H9 (cell line): Measurements from ENCODE around the gene RNPS1. TPM values are rescaled to one million over a fixed set of nuclear protein-coding genes. Genes with fewer than 3 reads are reported as not detected.

Source experiments
- DNase-seq: peaks from one replicate; pipeline ENCODE4 v3.0.0-alpha.2; 2017
- H2AFZ ChIP-seq: one replicate; pipeline ENCODE4 v1.6.1; 2013; ENCODE audit warnings: mild to moderate bottlenecking, low read length, control low read depth, moderate library complexity
- H2AK5ac ChIP-seq: 2 replicates; pipeline ENCODE4 v1.6.1; 2013; ENCODE audit warnings: low read length, control low read depth, mixed read lengths; ENCODE audit not compliant: insufficient read length
- H2BK120ac ChIP-seq: one replicate; pipeline ENCODE4 v1.6.1; 2013; ENCODE audit warnings: low read depth, mild to moderate bottlenecking, low read length, control low read depth, inconsistent platforms; ENCODE audit not compliant: poor library complexity, severe bottlenecking
- H2BK12ac ChIP-seq: 2 replicates; pipeline ENCODE4 v1.6.1; 2013; ENCODE audit warnings: low read length, control low read depth, mixed read lengths, low read depth; ENCODE audit not compliant: insufficient read length
- H2BK15ac ChIP-seq: 2 replicates; pipeline ENCODE4 v1.6.1; 2013; ENCODE audit warnings: low read depth, low read length, control low read depth
- H2BK20ac ChIP-seq: one replicate; pipeline ENCODE4 v1.6.1; 2013; ENCODE audit warnings: low read depth, mild to moderate bottlenecking, low read length, control low read depth, inconsistent platforms; ENCODE audit not compliant: poor library complexity, severe bottlenecking
- H2BK5ac ChIP-seq: 2 replicates; pipeline ENCODE4 v1.6.1; 2013; ENCODE audit warnings: low read length, control low read depth, mixed read lengths; ENCODE audit not compliant: insufficient read length
- H3K14ac ChIP-seq: 2 replicates; pipeline ENCODE4 v1.6.1; 2013; ENCODE audit warnings: low read length, control low read depth; ENCODE audit not compliant: insufficient read depth
- H3K18ac ChIP-seq: 2 replicates; pipeline ENCODE4 v1.6.1; 2013; ENCODE audit warnings: low read depth, mild to moderate bottlenecking, mixed read lengths, low read length, control low read depth; ENCODE audit not compliant: insufficient read length
- H3K23ac ChIP-seq: 2 replicates; pipeline ENCODE4 v1.6.1; 2013; ENCODE audit warnings: low read length, control low read depth, mixed read lengths, low read depth; ENCODE audit not compliant: insufficient read length
- H3K23me2 ChIP-seq: 2 replicates; pipeline ENCODE4 v1.6.1; 2013; ENCODE audit warnings: low read depth, mild to moderate bottlenecking, mixed read lengths, low read length, control low read depth; ENCODE audit not compliant: insufficient read length, poor library complexity, severe bottlenecking
- H3K27ac ChIP-seq: 2 replicates; pipeline ENCODE4 v1.5.1; 2013; ENCODE audit warnings: low read length, control low read depth, mixed read lengths, low read depth; ENCODE audit not compliant: insufficient read length
- H3K27me3 ChIP-seq: 2 replicates; pipeline ENCODE4 v1.6.1; 2013; ENCODE audit warnings: low read length, control low read depth, inconsistent platforms; ENCODE audit not compliant: insufficient read depth
- H3K4ac ChIP-seq: 2 replicates; pipeline ENCODE4 v1.6.1; 2013; ENCODE audit warnings: low read depth, mild to moderate bottlenecking, control low read depth, inconsistent platforms, low read length, moderate library complexity
- H3K4me1 ChIP-seq: 2 replicates; pipeline ENCODE4 v1.6.1; 2013; ENCODE audit warnings: low read length, control low read depth, inconsistent platforms; ENCODE audit not compliant: insufficient read depth
- H3K4me2 ChIP-seq: 2 replicates; pipeline ENCODE4 v1.6.1; 2013; ENCODE audit warnings: low read length, control low read depth, mixed read lengths; ENCODE audit not compliant: insufficient read length, insufficient read depth
- H3K56ac ChIP-seq: 2 replicates; pipeline ENCODE4 v1.6.1; 2013; ENCODE audit warnings: low read depth, mild to moderate bottlenecking, mixed read lengths, low read length, control low read depth; ENCODE audit not compliant: insufficient read length
- H3K79me1 ChIP-seq: 2 replicates; pipeline ENCODE4 v1.6.1; 2013; ENCODE audit warnings: low read depth, mild to moderate bottlenecking, moderate library complexity, low read length, control low read depth, inconsistent platforms; ENCODE audit not compliant: insufficient read depth, poor library complexity, severe bottlenecking
- H3K79me2 ChIP-seq: 2 replicates; pipeline ENCODE4 v1.6.1; 2013; ENCODE audit warnings: low read length, control low read depth, inconsistent platforms; ENCODE audit not compliant: insufficient read depth
- H3K9ac ChIP-seq: 2 replicates; pipeline ENCODE4 v1.6.1; 2013; ENCODE audit warnings: low read length, control low read depth, mixed read lengths; ENCODE audit not compliant: insufficient read length; ENCODE audit errors: extremely low read depth
- H3K9me3 ChIP-seq: one replicate; pipeline ENCODE4 v1.6.1; 2013; ENCODE audit warnings: low read depth, low read length, inconsistent platforms; ENCODE audit not compliant: control insufficient read depth
- H3T11ph ChIP-seq: one replicate; pipeline ENCODE4 v1.6.1; 2013; ENCODE audit warnings: mild to moderate bottlenecking, low read length, control low read depth, inconsistent platforms
- H4K20me1 ChIP-seq: one replicate; pipeline ENCODE4 v1.6.1; 2013; ENCODE audit not compliant: control insufficient read depth, insufficient read length, insufficient read depth
- H4K5ac ChIP-seq: 2 replicates; pipeline ENCODE4 v1.6.1; 2013; ENCODE audit warnings: low read depth, mild to moderate bottlenecking, mixed read lengths, low read length, control low read depth; ENCODE audit not compliant: insufficient read length
- H4K8ac ChIP-seq: replicated peaks from 2 replicates; pipeline ENCODE4 v1.6.1; 2013; ENCODE audit warnings: low read length, control low read depth, mixed read lengths, low read depth; ENCODE audit not compliant: insufficient read length
- H4K91ac ChIP-seq: 2 replicates; pipeline ENCODE4 v1.6.1; 2013; ENCODE audit warnings: low read depth, mild to moderate bottlenecking, moderate library complexity, mixed read lengths, low read length, control low read depth; ENCODE audit not compliant: insufficient read length
- H3K27ac Mint-ChIP-seq, 3 experiments: 2 replicates in 2 of 3; 3 replicates in 1 of 3; pipeline ENCODE4 v1.8.0; 2020 to 2021; ENCODE audit warnings: mixed read lengths in 3 of 3, mild to moderate bottlenecking in 1 of 3, moderate library complexity in 1 of 3
- H3K27me3 Mint-ChIP-seq: 2 replicates; pipeline ENCODE4 v1.8.0; 2021; ENCODE audit warnings: low read depth, mild to moderate bottlenecking, moderate library complexity, mixed read lengths
- H3K36me3 Mint-ChIP-seq, 3 experiments: 2 replicates in 2 of 3; 3 replicates in 1 of 3; pipeline ENCODE4 v1.8.0; 2020 to 2021; ENCODE audit warnings: low read depth in 3 of 3, mixed read lengths in 3 of 3; ENCODE audit not compliant: insufficient read depth in 1 of 3
- H3K4me1 Mint-ChIP-seq, 2 experiments: 2 replicates each; pipeline ENCODE4 v1.8.0; 2020; ENCODE audit warnings: mixed read lengths in 2 of 2
- H3K4me3 Mint-ChIP-seq, 2 experiments: 2 replicates in 1 of 2; 3 replicates in 1 of 2; pipeline ENCODE4 v1.8.0; 2020 to 2021; ENCODE audit warnings: mild to moderate bottlenecking in 2 of 2, mixed read lengths in 2 of 2, moderate library complexity in 1 of 2
- H3K9me3 Mint-ChIP-seq, 2 experiments: 2 replicates in 1 of 2; 3 replicates in 1 of 2; pipeline ENCODE4 v1.8.0; 2020; ENCODE audit warnings: mild to moderate bottlenecking in 2 of 2, mixed read lengths in 2 of 2, moderate library complexity in 1 of 2
- WGBS: extraction: QIAGEN DNeasy Blood & Tissue Kit; methylation state at CpG from one replicate; pipeline ENCODE4 v1.1.7; 2013; ENCODE audit warnings: missing lambda C conversion rate, low lambda C conversion rate, mixed read lengths; ENCODE audit not compliant: insufficient read length; ENCODE audit errors: extremely low coverage; 5-methylcytosine and 5-hydroxymethylcytosine counted together
- total RNA-seq: library from RNA; stranded (reverse); gene quantifications from 2 replicates; pipeline ENCODE4 v1.2.1, GENCODE V29; 2021
- TF ChIP-seq, protein P1 (sequence below): fragments of 200-600 bp; sonication (generic); conservative IDR thresholded peaks from 3 replicates; pipeline ENCODE4 v1.8.0; 2021; ENCODE audit warnings: antibody characterized with exemption, mild to moderate bottlenecking

The RNPS1 gene
- total RNA-seq, 1 experiment from 2014 or later, result 384 TPM

DNA sequence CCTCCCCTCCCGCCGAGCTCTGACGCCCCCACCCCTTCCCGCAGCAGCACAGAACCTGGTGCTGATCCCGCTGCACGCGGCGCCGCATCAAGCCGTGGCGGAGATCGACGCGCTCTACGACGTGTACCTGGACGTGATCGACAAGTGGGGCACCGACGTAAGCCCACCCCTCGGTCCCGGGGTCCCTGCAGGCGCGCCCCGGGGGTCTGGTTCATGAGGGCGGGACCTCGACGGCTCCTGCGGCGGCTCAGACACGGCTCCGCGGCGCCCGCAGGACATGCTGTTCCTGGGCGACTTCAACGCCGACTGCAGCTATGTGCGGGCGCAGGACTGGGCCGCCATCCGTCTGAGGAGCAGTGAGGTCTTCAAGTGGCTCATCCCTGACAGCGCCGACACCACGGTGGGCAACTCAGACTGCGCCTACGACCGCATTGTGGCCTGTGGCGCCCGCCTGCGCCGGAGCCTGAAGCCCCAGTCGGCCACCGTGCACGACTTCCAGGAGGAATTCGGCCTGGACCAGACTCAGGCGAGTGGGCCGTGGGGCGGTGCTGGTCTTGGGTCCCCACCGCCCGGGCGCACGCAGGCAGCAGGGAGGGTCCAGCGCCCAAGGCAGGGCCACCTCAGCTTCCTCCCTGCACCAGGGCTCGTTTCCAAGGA, 30.3 kb downstream of the RNPS1 start:
- peaks cover 13% of the 10 kb centered on the region for H3K23me2 ChIP-seq
- WGBS, result no CpG with 5 or more reads among the region's 65 CpGs
- no peaks in the 10 kb centered on the region for H3K4me1 ChIP-seq
- H4K8ac ChIP-seq, result no peak overlapping the region
- no peak overlapping the region for H2BK12ac ChIP-seq
- H2BK20ac ChIP-seq, result no peak overlapping the region
- H2BK15ac ChIP-seq, result no peak overlapping the region
- no peaks in the 10 kb centered on the region for H3K79me1 ChIP-seq
- no peak overlapping the region for H3K9ac ChIP-seq
- no peaks in the 10 kb centered on the region for H3K9me3 ChIP-seq
- H3K27ac ChIP-seq, result no peak overlapping the region
- Mint-ChIP-seq H3K4me1 (peaks cover 0 to 3% of the 10 kb centered on the region in 2 experiments; a peak in 1 of 4 replicates), H3K9me3 (no peaks in the 10 kb centered on the region; a peak in 1 of 5 replicates), H3K27ac (no peak overlapping the region), H3K36me3 (peaks cover 4 to 33% (median 11%) of the 10 kb centered on the region in 3 experiments; a peak in 5 of 7 replicates), H3K27me3 (peaks cover 16% of the 10 kb centered on the region), H3K4me3 (peak overlapping the region; percentile 42 to 59; a peak in 4 of 5 replicates)
- no peak overlapping the region for H3K56ac ChIP-seq
- no peak overlapping the region for H2AK5ac ChIP-seq
- no peak overlapping the region for H3K23ac ChIP-seq
- peak; percentile 68 for DNase-seq
- H3K27me3 ChIP-seq, result peaks cover 2% of the 10 kb centered on the region; the same call in 1 of the 2 replicates
- H3K79me2 ChIP-seq, result no peaks in the 10 kb centered on the region
- TF ChIP-seq, protein P1, sequence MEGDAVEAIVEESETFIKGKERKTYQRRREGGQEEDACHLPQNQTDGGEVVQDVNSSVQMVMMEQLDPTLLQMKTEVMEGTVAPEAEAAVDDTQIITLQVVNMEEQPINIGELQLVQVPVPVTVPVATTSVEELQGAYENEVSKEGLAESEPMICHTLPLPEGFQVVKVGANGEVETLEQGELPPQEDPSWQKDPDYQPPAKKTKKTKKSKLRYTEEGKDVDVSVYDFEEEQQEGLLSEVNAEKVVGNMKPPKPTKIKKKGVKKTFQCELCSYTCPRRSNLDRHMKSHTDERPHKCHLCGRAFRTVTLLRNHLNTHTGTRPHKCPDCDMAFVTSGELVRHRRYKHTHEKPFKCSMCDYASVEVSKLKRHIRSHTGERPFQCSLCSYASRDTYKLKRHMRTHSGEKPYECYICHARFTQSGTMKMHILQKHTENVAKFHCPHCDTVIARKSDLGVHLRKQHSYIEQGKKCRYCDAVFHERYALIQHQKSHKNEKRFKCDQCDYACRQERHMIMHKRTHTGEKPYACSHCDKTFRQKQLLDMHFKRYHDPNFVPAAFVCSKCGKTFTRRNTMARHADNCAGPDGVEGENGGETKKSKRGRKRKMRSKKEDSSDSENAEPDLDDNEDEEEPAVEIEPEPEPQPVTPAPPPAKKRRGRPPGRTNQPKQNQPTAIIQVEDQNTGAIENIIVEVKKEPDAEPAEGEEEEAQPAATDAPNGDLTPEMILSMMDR, result no peak
- H3K4me2 ChIP-seq, result peak overlapping the region; percentile 67
- no peak overlapping the region for H2AFZ ChIP-seq
- no peak overlapping the region for H4K5ac ChIP-seq
- no peak overlapping the region for H2BK5ac ChIP-seq
- no peak overlapping the region for H2BK120ac ChIP-seq
- no peak overlapping the region for H3K18ac ChIP-seq
- H4K91ac ChIP-seq, result no peak overlapping the region
- no peak overlapping the region for H3K4ac ChIP-seq
- no peak overlapping the region for H3T11ph ChIP-seq
- H3K14ac ChIP-seq, result no peak overlapping the region
- H4K20me1 ChIP-seq, result no peaks in the 10 kb centered on the region
